WTC11 (cell line): ENCODE measurements around the gene VPS8. TPM values are rescaled to one million over a fixed set of nuclear protein-coding genes. Genes with fewer than 3 reads are reported as not detected.

Experiments used
- ATAC-seq: fragments of 200-7000 bp; cut with Tn5 transposase; 2 replicates; pipeline ENCODE4 v1.10.0; 2021; ENCODE audit warnings: mild to moderate bottlenecking, moderate library complexity
- CTCF ChIA-PET: fragments of 300-600 bp; sonication (Branson Sonifier 250); formaldehyde crosslinking; loops from one replicate; lab custom pipeline; 2021; ENCODE audit warnings: antibody characterized with exemption; lab: Charles Lee
- POLR2A ChIA-PET: fragments of 350-600 bp; sonication (Branson Sonifier 250); formaldehyde crosslinking; loops from one replicate; lab custom pipeline; 2021; ENCODE audit warnings: antibody characterized with exemption; lab: Charles Lee
- DNase-seq: peaks from one replicate; pipeline ENCODE4 v3.0.0; 2021; ENCODE audit warnings: low spot score
- H3K27ac Mint-ChIP-seq: 2 replicates; pipeline ENCODE4 v1.8.0; 2021; ENCODE audit warnings: mixed read lengths
- H3K27me3 Mint-ChIP-seq: 2 replicates; pipeline ENCODE4 v1.8.0; 2021; ENCODE audit warnings: low read depth, mild to moderate bottlenecking, moderate library complexity, mixed read lengths
- H3K36me3 Mint-ChIP-seq: 2 replicates; pipeline ENCODE4 v1.8.0; 2021; ENCODE audit warnings: mixed read lengths
- H3K4me1 Mint-ChIP-seq: 2 replicates; pipeline ENCODE4 v1.8.0; 2022; ENCODE audit warnings: mixed read lengths
- H3K4me3 Mint-ChIP-seq: 2 replicates; pipeline ENCODE4 v1.8.0; 2021; ENCODE audit warnings: mild to moderate bottlenecking, moderate library complexity, mixed read lengths
- H3K9me3 Mint-ChIP-seq: 2 replicates; pipeline ENCODE4 v1.8.0; 2021; ENCODE audit warnings: mixed read lengths
- CREB1 ChIP-seq: sonication (generic); formaldehyde crosslinking; IDR thresholded peaks from 2 replicates; pipeline ENCODE4 v1.8.0; 2023; ENCODE audit warnings: mild to moderate bottlenecking, missing genetic modification reagents
- EMX1 ChIP-seq: fragments of 250-450 bp; sonication (Bioruptor Pico); IDR thresholded peaks from 2 replicates; pipeline ENCODE4 v1.8.0; 2021; ENCODE audit warnings: mild to moderate bottlenecking
- ETV6 ChIP-seq: sonication (generic); formaldehyde crosslinking; IDR thresholded peaks from 2 replicates; pipeline ENCODE4 v1.8.1; 2022; ENCODE audit warnings: mild to moderate bottlenecking, missing genetic modification reagents
- GRHL2 ChIP-seq: fragments of 250-450 bp; sonication (Bioruptor Pico); IDR thresholded peaks from 2 replicates; pipeline ENCODE4 v1.8.0; 2022; ENCODE audit warnings: mild to moderate bottlenecking, moderate library complexity; ENCODE audit not compliant: insufficient replicate concordance, severe bottlenecking
- IRF1 ChIP-seq: sonication (generic); formaldehyde crosslinking; IDR thresholded peaks from 2 replicates; pipeline ENCODE4 v1.8.0; 2023; ENCODE audit warnings: missing genetic modification reagents
- MYBL2 ChIP-seq: sonication (generic); formaldehyde crosslinking; IDR thresholded peaks from 2 replicates; pipeline ENCODE4 v1.8.1; 2023; ENCODE audit warnings: mild to moderate bottlenecking, moderate library complexity, missing genetic modification reagents
- NR3C1 ChIP-seq: sonication (generic); formaldehyde crosslinking; conservative IDR thresholded peaks from 2 replicates; pipeline ENCODE4 v1.8.1; 2023; ENCODE audit warnings: low read depth, mild to moderate bottlenecking, missing genetic modification reagents
- PRDM15 ChIP-seq: sonication (generic); formaldehyde crosslinking; IDR thresholded peaks from 2 replicates; pipeline ENCODE4 v1.8.0; 2022; ENCODE audit warnings: missing genetic modification reagents
- PRRX2 ChIP-seq: fragments of 250-450 bp; sonication (Bioruptor Pico); IDR thresholded peaks from 2 replicates; pipeline ENCODE4 v1.8.0; 2021; ENCODE audit warnings: mild to moderate bottlenecking
- SOX15 ChIP-seq: fragments of 250-450 bp; sonication (Bioruptor Pico); IDR thresholded peaks from 2 replicates; pipeline ENCODE4 v1.9.0; 2021; ENCODE audit warnings: mild to moderate bottlenecking
- TEAD4 ChIP-seq: sonication (generic); formaldehyde crosslinking; IDR thresholded peaks from 2 replicates; pipeline ENCODE4 v1.8.0; 2022; ENCODE audit warnings: mild to moderate bottlenecking, missing genetic modification reagents
- TP53 ChIP-seq: sonication (generic); formaldehyde crosslinking; IDR thresholded peaks from 2 replicates; pipeline ENCODE4 v1.8.1; 2023; ENCODE audit warnings: mild to moderate bottlenecking, missing genetic modification reagents
- ZNF219 ChIP-seq: sonication (generic); formaldehyde crosslinking; IDR thresholded peaks from 2 replicates; pipeline ENCODE4 v1.8.0; 2023; ENCODE audit warnings: missing genetic modification reagents, mild to moderate bottlenecking, borderline replicate concordance
- ZNF281 ChIP-seq: sonication (generic); formaldehyde crosslinking; IDR thresholded peaks from 2 replicates; pipeline ENCODE4 v1.8.0; 2023; ENCODE audit warnings: mild to moderate bottlenecking, missing genetic modification reagents
- ZNF317 ChIP-seq: sonication (generic); formaldehyde crosslinking; IDR thresholded peaks from 2 replicates; pipeline ENCODE4 v1.8.1; 2023; ENCODE audit warnings: low read depth, mild to moderate bottlenecking, moderate library complexity, missing genetic modification reagents, borderline replicate concordance
- ZNF396 ChIP-seq: fragments of 250-450 bp; sonication (Bioruptor Pico); IDR thresholded peaks from 2 replicates; pipeline ENCODE4 v1.8.0; 2021; ENCODE audit warnings: mild to moderate bottlenecking, moderate library complexity, borderline replicate concordance
- total RNA-seq: library from RNA; stranded (reverse); gene quantifications from 3 replicates; pipeline ENCODE4 v1.2.3, GENCODE V29; 2021
- TF ChIP-seq, protein P1 (sequence below): sonication (generic); formaldehyde crosslinking; IDR thresholded peaks from 2 replicates; pipeline ENCODE4 v1.8.1; 2022; ENCODE audit warnings: mild to moderate bottlenecking, moderate library complexity, missing genetic modification reagents
- TF ChIP-seq, protein P2 (sequence below): sonication (generic); formaldehyde crosslinking; IDR thresholded peaks from 2 replicates; pipeline ENCODE4 v1.8.1; 2023; ENCODE audit warnings: mild to moderate bottlenecking, missing genetic modification reagents
- TF ChIP-seq, protein P3 (sequence below): sonication (generic); formaldehyde crosslinking; IDR thresholded peaks from 2 replicates; pipeline ENCODE4 v1.8.1; 2023; ENCODE audit warnings: mild to moderate bottlenecking, missing genetic modification reagents, moderate library complexity
- TF ChIP-seq, protein P4 (sequence below): fragments of 200-600 bp; IDR thresholded peaks from 2 replicates; pipeline ENCODE4 v1.8.0; 2022; ENCODE audit warnings: antibody characterized with exemption

Gene VPS8
- total RNA-seq, 1 experiment from 2014 or later = 44.9 TPM

- Mint-ChIP-seq H3K27ac (peak overlapping the region; percentile 90), H3K4me1 (peaks cover 91% of the 10 kb centered on the region), H3K27me3 (no peaks in the 10 kb centered on the region), H3K36me3 (peaks cover 10% of the 10 kb centered on the region), H3K9me3 (no peaks in the 10 kb centered on the region), H3K4me3 (peak overlapping the region; percentile 55; the same call in 1 of the 2 replicates)
- TF ChIP-seq, protein P1, sequence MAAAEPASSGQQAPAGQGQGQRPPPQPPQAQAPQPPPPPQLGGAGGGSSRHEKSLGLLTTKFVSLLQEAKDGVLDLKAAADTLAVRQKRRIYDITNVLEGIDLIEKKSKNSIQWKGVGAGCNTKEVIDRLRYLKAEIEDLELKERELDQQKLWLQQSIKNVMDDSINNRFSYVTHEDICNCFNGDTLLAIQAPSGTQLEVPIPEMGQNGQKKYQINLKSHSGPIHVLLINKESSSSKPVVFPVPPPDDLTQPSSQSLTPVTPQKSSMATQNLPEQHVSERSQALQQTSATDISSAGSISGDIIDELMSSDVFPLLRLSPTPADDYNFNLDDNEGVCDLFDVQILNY = no peak
- TF ChIP-seq SOX15 (CRISPR knock-in tag) = no peak
- no peak for TF ChIP-seq ZNF317
- no peak for TF ChIP-seq ZNF396 (CRISPR knock-in tag)
- TF ChIP-seq NR3C1 = no peak
- no peak for TF ChIP-seq CREB1 (CRISPR knock-in tag)
- no peak for TF ChIP-seq ZNF219 (CRISPR knock-in tag)
- TF ChIP-seq, protein P2, sequence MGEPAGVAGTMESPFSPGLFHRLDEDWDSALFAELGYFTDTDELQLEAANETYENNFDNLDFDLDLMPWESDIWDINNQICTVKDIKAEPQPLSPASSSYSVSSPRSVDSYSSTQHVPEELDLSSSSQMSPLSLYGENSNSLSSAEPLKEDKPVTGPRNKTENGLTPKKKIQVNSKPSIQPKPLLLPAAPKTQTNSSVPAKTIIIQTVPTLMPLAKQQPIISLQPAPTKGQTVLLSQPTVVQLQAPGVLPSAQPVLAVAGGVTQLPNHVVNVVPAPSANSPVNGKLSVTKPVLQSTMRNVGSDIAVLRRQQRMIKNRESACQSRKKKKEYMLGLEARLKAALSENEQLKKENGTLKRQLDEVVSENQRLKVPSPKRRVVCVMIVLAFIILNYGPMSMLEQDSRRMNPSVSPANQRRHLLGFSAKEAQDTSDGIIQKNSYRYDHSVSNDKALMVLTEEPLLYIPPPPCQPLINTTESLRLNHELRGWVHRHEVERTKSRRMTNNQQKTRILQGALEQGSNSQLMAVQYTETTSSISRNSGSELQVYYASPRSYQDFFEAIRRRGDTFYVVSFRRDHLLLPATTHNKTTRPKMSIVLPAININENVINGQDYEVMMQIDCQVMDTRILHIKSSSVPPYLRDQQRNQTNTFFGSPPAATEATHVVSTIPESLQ (CRISPR knock-in tag) = no peak
- no peak for TF ChIP-seq ETV6
- TF ChIP-seq, protein P3, sequence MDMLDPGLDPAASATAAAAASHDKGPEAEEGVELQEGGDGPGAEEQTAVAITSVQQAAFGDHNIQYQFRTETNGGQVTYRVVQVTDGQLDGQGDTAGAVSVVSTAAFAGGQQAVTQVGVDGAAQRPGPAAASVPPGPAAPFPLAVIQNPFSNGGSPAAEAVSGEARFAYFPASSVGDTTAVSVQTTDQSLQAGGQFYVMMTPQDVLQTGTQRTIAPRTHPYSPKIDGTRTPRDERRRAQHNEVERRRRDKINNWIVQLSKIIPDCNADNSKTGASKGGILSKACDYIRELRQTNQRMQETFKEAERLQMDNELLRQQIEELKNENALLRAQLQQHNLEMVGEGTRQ (CRISPR knock-in tag) = no peak
- TF ChIP-seq TEAD4 (CRISPR knock-in tag) = no peak
- TF ChIP-seq GRHL2 (CRISPR knock-in tag) = no peak
- TF ChIP-seq EMX1 = no peak
- TF ChIP-seq TP53 (CRISPR knock-in tag) = no peak
- TF ChIP-seq, protein P4, sequence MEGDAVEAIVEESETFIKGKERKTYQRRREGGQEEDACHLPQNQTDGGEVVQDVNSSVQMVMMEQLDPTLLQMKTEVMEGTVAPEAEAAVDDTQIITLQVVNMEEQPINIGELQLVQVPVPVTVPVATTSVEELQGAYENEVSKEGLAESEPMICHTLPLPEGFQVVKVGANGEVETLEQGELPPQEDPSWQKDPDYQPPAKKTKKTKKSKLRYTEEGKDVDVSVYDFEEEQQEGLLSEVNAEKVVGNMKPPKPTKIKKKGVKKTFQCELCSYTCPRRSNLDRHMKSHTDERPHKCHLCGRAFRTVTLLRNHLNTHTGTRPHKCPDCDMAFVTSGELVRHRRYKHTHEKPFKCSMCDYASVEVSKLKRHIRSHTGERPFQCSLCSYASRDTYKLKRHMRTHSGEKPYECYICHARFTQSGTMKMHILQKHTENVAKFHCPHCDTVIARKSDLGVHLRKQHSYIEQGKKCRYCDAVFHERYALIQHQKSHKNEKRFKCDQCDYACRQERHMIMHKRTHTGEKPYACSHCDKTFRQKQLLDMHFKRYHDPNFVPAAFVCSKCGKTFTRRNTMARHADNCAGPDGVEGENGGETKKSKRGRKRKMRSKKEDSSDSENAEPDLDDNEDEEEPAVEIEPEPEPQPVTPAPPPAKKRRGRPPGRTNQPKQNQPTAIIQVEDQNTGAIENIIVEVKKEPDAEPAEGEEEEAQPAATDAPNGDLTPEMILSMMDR = no peak
- TF ChIP-seq PRRX2 (CRISPR knock-in tag) = no peak
- no peak for TF ChIP-seq ZNF281 (CRISPR knock-in tag)
- no peak for TF ChIP-seq PRDM15 (CRISPR knock-in tag)
- TF ChIP-seq IRF1 (CRISPR knock-in tag) = no peak
- TF ChIP-seq MYBL2 (CRISPR knock-in tag) = no peak
- ATAC-seq (no peak), DNase-seq (no peak)
- CTCF ChIA-PET = interaction anchor here (0.6 to 1.8 kb wide), 2 partner anchors 11 to 21 kb away, joined by 3 to 5 read pairs; no protein-coding TSS in a partner anchor
- POLR2A ChIA-PET = interaction anchor here (0.7 kb wide), 1 partner anchor 822 kb away, joined by 6 read pairs; no protein-coding TSS in a partner anchor
These were observed 98.7 kb downstream of the VPS8 start for GRCh38 chr3:184910664-184911063.
